Body of pancreas (tissue), 4 donors: Measurements from ENCODE around the gene SPATS1. TPM values are rescaled to one million over a fixed set of nuclear protein-coding genes. Genes with fewer than 3 reads are reported as not detected.
A peak's percentile ranks its signal among the peaks of the same experiment; 100 is the strongest.

Source experiments
- ATAC-seq: fragments of 150-250 bp; one replicate; pipeline ENCODE4 v1.9.1; 2016
- DNase-seq, 4 donors: peaks; one replicate each; pipeline ENCODE4 v3.0.0-alpha.2; 2019
- H3K27ac ChIP-seq, 4 donors: fragments of 200-600 bp; sonication (generic); 1 replicate in 3 of 4; 2 replicates in 1 of 4; pipeline versions ENCODE4 v1.5.1 to v1.6.1; 2016 to 2019; ENCODE audit warnings: mild to moderate bottlenecking in 1 of 4, mixed read lengths in 1 of 4, moderate library complexity in 1 of 4
- H3K27me3 ChIP-seq, 2 donors: fragments of 200-600 bp; sonication (generic); one replicate each; pipeline ENCODE4 v1.6.0; 2016; ENCODE audit warnings: mild to moderate bottlenecking in 1 of 2
- H3K36me3 ChIP-seq, 2 donors: fragments of 200-600 bp; sonication (generic); replicated peaks in 1 of 2; 2 replicates each; pipeline ENCODE4 v1.5.1; 2016; ENCODE audit warnings: low read depth in 2 of 2; ENCODE audit not compliant: insufficient read depth in 1 of 2
- H3K4me1 ChIP-seq: fragments of 200-600 bp; sonication (generic); one replicate; pipeline ENCODE4 v1.6.0; 2016
- H3K4me3 ChIP-seq, 2 donors: fragments of 200-600 bp; sonication (generic); 1 replicate in 1 of 2; 2 replicates in 1 of 2; pipeline ENCODE4 v1.5.1; 2016 to 2019
- H3K9me3 ChIP-seq, 3 donors: fragments of 200-600 bp; sonication (generic); 1 replicate in 2 of 3; 2 replicates in 1 of 3; pipeline ENCODE4 v1.5.1; 2016
- CTCF ChIP-seq, 7 experiments: fragments of 450-650 bp in 4 of 7; fragments of 200-600 bp in 3 of 7; sonication (generic) in 3 of 7; IDR thresholded peaks; one replicate each; pipeline ENCODE4 v1.5.1; 2016 to 2019; ENCODE audit warnings: antibody characterized with exemption in 7 of 7
- POLR2A ChIP-seq, 3 donors: fragments of 450-650 bp; IDR thresholded peaks; one replicate each; pipeline ENCODE4 v1.6.1; 2016; ENCODE audit warnings: antibody characterized with exemption in 3 of 3, mild to moderate bottlenecking in 2 of 3
- WGBS, 2 donors: methylation state at CpG; one replicate each; pipeline ENCODE4 v1.1.5; 2017; 5-methylcytosine and 5-hydroxymethylcytosine counted together
- intact Hi-C: fragments of 100-400 bp; cut with DNase I; formaldehyde crosslinking; loops from one replicate; pipeline ENCODE4 v1.15.1; 2023
- total RNA-seq, 2 donors: library from RNA; depleted of rRNA; stranded (reverse); fragments of >200 nt; gene quantifications; one replicate each; pipeline ENCODE4 v1.1.0, GENCODE V29; 2016

The SPATS1 gene
- total RNA-seq, 2 donors from 2014 or later: not detected

GRCh38 chr6:44377971-44378370 lies 35.5 kb downstream of the SPATS1 start:
- no peak for DNase-seq
- no peak overlapping the region for H3K27ac ChIP-seq
- H3K9me3 ChIP-seq: no peaks in the 10 kb centered on the region
- intact Hi-C loops: no loop called here
- no peak overlapping the region for H3K4me3 ChIP-seq
- no peak for TF ChIP-seq CTCF (IDR thresholded peaks at IDR 0.05)
- no peak for TF ChIP-seq POLR2A (IDR thresholded peaks at IDR 0.05)
- no peaks in the 10 kb centered on the region for H3K36me3 ChIP-seq
- no peaks in the 10 kb centered on the region for H3K27me3 ChIP-seq
- 53 to 56% methylated on average over 1 of the region's 1 CpG for WGBS, 2 donors
- H3K4me1 ChIP-seq: no peaks in the 10 kb centered on the region
- ATAC-seq: no peak

- Histone ChIP-seq H3K4me1 (peaks cover 6% of the 10 kb centered on the region), H3K36me3 (no peaks in the 10 kb centered on the region), H3K4me3 (no peak overlapping the region), H3K27me3 (no peaks in the 10 kb centered on the region), H3K27ac (no peak overlapping the region), H3K9me3 (no peaks in the 10 kb centered on the region)
- ATAC-seq: no peak
- 47 to 65% methylated on average over 2 of the region's 2 CpGs for WGBS, 2 donors
- TF ChIP-seq CTCF (IDR thresholded peaks at IDR 0.05) (no peak), POLR2A (IDR thresholded peaks at IDR 0.05) (no peak)
- peak in 3 of 4 donors; percentile 12 to 72 (median 22) for DNase-seq
- intact Hi-C loops: no loop called here
Measured at GRCh38 chr6:44381739-44382138, 39.3 kb downstream of the SPATS1 start.

- TF ChIP-seq CTCF (IDR thresholded peaks at IDR 0.05) (no peak), POLR2A (IDR thresholded peaks at IDR 0.05) (no peak)
- Histone ChIP-seq H3K27me3 (no peaks in the 10 kb centered on the region), H3K27ac (peak overlapping the region; percentile 87 to 96 (median 92)), H3K9me3 (no peaks in the 10 kb centered on the region), H3K4me1 (peaks cover 30% of the 10 kb centered on the region), H3K36me3 (no peaks in the 10 kb centered on the region), H3K4me3 (peak overlapping the region in 1 of 2 donors; percentile 98)
- DNase-seq (peak; percentile 59 to 85 (median 70)), ATAC-seq (peak; percentile 2)
- WGBS, 2 donors: 24 to 31% methylated on average over 6 of the region's 6 CpGs
- intact Hi-C loops: no loop called here
Measured at GRCh38 chr6:44386364-44386928, 44.0 kb downstream of the SPATS1 start.

- TF ChIP-seq CTCF (IDR thresholded peaks at IDR 0.05): no peak
- no peak for TF ChIP-seq POLR2A (IDR thresholded peaks at IDR 0.05)
- H3K27me3 ChIP-seq: no peaks in the 10 kb centered on the region
- H3K27ac ChIP-seq: peak overlapping the region; percentile 87 to 96 (median 92)
- WGBS, 2 donors: 0 to 2% methylated on average over 8 of the region's 8 CpGs
- H3K4me1 ChIP-seq: peaks cover 30% of the 10 kb centered on the region
- H3K4me3 ChIP-seq: peak overlapping the region; percentile 50 to 98
- peak; percentile 6 to 22 (median 20) for DNase-seq
- H3K9me3 ChIP-seq: no peaks in the 10 kb centered on the region
- H3K36me3 ChIP-seq: no peaks in the 10 kb centered on the region
- intact Hi-C loops: no loop called here
- peak; percentile 45 for ATAC-seq
Measured at GRCh38 chr6:44386929-44387345, 44.5 kb downstream of the SPATS1 start.
